Suprapubic skin (tissue), 4 donors: ENCODE measurements around the gene NDUFAF2.

Experiments used
- POLR2A ChIP-seq, 2 donors: fragments of 450-650 bp; IDR thresholded peaks; one replicate each; pipeline ENCODE4 v1.6.1; 2017; ENCODE audit warnings: antibody characterized with exemption in 2 of 2, mild to moderate bottlenecking in 2 of 2, moderate library complexity in 2 of 2
- POLR2AphosphoS5 ChIP-seq, 3 donors: sonication (generic); formaldehyde crosslinking; IDR thresholded peaks; one replicate each; pipeline ENCODE4 v1.6.1; 2017; ENCODE audit warnings: antibody characterized with exemption in 3 of 3
- TF ChIP-seq, protein P1 (sequence below), 2 donors: fragments of 200-600 bp in 1 of 2; fragments of 450-650 bp in 1 of 2; sonication (generic) in 1 of 2; IDR thresholded peaks; one replicate each; pipeline ENCODE4 v1.5.1; 2016 to 2019; ENCODE audit warnings: antibody characterized with exemption in 2 of 2, mild to moderate bottlenecking in 1 of 2, moderate library complexity in 1 of 2

DNA sequence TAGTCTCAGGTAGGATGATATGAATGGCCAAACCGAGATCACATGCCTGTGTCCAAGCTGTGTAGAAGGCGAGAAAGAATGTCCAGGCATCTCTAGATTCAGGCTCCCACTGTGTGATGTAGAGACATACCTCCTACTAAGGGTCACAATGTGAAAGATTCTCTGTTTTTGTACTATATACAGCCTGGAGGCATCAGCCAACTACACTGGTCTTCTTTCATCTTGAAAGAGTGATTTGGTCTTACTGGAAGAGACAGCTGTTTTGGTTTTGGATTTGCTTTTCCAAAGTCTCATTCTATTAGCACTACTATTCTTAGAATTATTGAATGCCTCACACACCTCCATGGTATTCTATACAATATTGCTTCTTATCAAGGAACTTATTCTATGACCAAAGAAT, 26.5 kb upstream of the NDUFAF2 start:
- TF ChIP-seq POLR2AphosphoS5 (IDR thresholded peaks at IDR 0.05) (no peak), POLR2A (IDR thresholded peaks at IDR 0.05) (no peak)
- TF ChIP-seq, protein P1, sequence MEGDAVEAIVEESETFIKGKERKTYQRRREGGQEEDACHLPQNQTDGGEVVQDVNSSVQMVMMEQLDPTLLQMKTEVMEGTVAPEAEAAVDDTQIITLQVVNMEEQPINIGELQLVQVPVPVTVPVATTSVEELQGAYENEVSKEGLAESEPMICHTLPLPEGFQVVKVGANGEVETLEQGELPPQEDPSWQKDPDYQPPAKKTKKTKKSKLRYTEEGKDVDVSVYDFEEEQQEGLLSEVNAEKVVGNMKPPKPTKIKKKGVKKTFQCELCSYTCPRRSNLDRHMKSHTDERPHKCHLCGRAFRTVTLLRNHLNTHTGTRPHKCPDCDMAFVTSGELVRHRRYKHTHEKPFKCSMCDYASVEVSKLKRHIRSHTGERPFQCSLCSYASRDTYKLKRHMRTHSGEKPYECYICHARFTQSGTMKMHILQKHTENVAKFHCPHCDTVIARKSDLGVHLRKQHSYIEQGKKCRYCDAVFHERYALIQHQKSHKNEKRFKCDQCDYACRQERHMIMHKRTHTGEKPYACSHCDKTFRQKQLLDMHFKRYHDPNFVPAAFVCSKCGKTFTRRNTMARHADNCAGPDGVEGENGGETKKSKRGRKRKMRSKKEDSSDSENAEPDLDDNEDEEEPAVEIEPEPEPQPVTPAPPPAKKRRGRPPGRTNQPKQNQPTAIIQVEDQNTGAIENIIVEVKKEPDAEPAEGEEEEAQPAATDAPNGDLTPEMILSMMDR (IDR thresholded peaks at IDR 0.05): no peak
